GM21737 (cell line): ENCODE measurements around the gene AP3D1.

Experiments used
- ATAC-seq: cut with Tn5 transposase; IDR thresholded peaks from one replicate; pipeline ENCODE4 v1.9.1; 2021; ENCODE audit warnings: mild to moderate bottlenecking, moderate library complexity; ENCODE audit not compliant: unreplicated experiment

The AP3D1 gene

DNA sequence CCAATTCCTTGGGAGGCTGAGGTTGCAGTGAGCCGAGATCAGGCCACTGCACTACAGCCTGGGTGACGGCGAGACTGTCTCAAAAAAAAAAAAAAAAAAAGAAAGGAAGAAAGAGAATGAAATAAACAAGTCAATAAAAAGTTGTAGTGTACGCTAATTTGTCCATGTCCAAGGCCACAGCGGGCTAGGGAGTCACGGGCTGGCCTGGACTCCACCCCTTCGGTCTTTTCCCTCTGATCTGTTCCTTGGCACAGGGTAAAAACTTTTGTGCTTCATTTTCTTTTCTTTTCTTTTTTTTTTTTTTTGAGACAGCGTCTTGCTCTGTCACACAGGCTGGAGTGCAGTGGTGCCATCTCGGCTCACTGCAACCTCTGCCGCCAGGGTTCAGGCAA, 80.9 kb downstream of the AP3D1 start:
- no peak for ATAC-seq

DNA sequence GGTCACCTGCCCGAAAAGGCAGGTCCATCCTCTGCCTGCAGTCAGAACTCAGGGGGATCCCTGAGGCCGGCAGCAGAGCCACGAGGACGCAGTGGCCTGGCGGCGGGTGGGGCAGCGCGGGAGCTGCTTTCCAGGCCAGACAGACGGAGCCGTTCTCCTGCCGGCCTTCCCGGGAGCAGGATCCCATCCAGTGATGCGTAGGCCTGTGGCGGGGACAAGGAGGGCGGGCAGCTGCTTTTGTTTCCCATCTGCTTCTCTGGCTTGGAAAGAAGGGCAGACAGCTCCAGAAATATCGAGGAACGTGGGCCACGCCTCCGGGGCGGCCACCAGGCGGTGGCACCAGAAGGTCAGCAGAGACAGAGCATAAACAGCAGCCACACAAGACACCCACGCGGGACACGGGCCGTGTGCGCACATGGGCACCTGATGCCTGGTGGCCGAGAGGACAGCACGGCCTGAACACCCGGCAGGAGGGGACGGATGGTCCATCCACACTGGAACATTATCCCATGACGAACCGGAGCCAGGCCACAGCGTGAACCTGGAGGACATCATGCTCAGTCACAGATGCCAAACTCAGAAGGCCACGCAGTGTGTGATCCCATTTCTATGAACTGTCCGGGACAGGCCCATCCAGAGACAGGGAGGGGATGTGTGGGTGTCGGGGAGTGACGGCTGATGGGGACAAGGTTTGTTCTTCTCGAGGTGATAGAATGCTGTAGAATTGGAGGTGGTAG, 86.4 kb downstream of the AP3D1 start:
- no peak for ATAC-seq

GRCh38 chr19:2064395-2064787, 87.0 kb downstream of the AP3D1 start:
- ATAC-seq, result no peak

DNA sequence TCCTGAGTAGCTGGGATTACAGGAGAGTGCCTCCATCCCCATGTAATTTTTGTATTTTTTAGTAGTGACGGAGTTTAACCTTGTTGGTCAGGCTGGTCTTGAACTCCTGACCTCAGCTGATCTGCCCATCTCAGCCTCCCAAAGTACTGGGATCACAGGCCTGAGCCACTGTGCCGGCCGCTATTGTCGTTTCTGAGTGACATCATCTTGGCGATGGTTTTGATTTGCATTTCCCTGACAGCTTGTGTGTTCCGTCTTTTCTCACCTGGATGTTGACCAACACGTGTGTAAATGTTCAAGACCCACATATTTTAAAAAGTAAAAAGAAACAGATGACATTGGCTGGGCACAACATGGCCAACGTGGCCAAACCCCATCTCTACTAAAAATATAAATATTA, 87.5 kb downstream of the AP3D1 start:
- ATAC-seq, result no peak

GRCh38 chr19:2062770-2063169, 88.6 kb downstream of the AP3D1 start:
- ATAC-seq, result no peak

- no peak for ATAC-seq
Observed at GRCh38 chr19:2062389-2062729, 89.0 kb downstream of the AP3D1 start.

DNA sequence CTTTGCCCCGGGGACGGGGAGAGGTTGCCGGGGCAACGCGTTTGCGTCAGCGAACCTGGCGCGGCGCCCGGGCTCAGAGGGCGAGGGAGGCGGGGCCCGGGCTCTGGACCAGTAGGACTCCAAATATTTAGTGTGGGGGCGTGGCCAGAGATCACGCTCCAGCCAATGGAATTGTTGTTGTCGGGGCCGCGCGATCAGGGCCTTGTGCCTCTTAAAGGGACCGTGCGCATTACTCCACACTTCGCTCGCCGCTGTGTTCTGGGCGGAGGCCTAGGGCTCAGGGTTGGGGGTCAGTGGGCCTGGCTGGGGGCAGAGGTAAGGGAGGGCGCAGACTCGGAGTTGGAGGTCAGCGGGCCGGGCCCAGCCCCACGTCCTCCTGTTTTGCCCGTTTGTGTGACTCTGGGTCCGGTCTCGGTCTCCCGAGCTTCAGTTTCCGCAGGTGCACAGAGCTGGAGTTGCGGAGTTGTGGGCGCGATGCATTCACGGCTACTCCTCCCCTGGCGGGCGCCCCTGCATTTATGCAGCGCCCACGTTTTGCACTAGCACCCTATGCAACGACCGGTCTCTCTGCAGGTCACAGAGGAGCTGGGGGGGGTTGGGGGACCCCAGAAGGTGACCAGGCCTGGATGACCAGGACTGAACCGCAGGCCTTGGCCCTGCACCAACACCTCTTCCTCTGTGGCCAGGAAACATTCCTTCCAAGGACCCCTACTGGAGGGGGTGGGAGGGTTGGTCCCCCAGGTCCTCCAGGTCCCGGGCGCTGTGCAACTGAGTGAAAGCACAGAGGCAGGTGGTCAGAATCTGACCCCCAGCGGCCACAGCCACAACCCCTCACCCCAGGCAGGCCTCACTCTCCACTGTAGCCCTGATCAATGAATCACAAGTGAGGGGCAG, 89.6 kb downstream of the AP3D1 start:
- peak; percentile 63 for ATAC-seq

DNA sequence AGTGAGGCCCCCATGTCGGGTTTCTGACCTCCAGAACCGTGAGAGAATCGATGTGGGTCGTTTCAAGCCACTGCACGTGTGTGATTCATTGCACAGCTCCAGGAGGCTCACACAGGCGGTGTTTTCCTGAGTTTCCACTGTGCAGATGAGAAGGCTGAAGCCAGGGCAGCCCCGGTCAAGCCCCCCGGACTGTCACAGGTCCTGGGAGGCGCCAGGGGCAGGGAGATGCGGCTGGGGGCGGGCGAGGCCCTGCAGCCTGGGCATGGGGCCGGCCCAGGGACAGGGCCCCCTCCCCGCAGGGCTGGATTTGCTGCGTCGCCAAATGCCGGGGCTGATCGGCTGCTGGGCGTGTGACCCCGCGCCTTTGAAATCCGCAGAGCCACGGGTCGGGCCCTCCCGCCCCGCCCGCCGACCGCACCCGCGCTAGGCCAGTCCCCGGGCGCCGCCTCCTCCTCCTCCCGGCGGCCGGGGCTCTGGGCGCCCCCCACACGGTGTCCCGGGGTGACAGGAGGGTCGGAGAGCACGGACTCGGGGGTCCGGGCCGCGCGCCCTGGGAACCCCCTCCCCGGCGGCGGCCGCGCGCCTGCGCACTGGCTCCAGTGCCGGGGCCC, 90.4 kb downstream of the AP3D1 start:
- peak; percentile 16 for ATAC-seq

- ATAC-seq, result no peak
Observed at GRCh38 chr19:2059422-2060201, 91.8 kb downstream of the AP3D1 start.

GRCh38 chr19:2058570-2059421, 92.6 kb downstream of the AP3D1 start:
- no peak for ATAC-seq

DNA sequence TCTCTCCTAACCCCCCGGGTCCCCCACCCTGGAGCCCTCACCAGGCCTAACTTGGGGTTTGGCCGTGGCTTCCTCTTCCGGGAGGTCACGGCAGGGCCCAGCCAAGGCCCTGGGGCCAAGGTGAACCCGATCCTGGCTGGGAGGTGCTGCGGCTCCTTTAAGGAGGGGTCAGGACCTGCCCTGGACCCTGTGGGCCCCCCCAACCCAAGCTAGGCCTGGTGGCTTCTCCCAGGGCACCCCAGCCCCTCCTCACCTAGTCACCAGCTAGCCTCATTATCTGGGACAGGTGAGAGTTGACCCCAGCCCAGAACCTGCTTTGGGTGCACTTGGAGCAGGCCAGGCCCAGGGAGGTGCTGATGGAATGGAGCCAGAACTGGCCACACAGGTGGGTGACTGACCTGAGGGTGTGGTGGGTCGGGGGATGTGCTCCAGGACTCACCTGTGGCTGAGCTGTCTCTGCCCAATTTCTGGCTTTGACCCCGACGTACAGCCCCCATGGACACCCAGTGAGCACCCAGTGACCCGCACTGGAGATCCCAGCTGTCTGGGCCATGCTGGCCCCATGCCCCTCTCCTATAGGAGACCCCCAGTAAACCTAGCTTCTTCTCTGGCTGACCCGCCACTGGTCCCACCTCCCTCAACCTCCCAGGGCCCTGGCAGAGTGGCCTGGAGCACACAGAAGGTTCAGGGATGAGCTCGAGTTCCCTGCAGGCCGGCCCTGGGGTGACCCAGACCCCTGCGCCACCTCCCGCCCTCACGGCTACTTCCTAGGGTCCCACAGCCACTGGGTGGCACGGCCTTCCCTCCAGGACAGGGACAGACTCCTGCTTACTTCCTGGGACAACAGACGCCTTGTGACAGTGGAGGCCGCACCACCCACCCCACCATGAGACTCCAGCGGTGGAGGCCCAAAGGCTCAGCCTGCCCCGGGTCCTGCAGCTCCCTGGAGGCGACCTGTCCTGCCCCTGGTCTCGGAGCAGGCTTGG, 93.6 kb downstream of the AP3D1 start:
- no peak for ATAC-seq

DNA sequence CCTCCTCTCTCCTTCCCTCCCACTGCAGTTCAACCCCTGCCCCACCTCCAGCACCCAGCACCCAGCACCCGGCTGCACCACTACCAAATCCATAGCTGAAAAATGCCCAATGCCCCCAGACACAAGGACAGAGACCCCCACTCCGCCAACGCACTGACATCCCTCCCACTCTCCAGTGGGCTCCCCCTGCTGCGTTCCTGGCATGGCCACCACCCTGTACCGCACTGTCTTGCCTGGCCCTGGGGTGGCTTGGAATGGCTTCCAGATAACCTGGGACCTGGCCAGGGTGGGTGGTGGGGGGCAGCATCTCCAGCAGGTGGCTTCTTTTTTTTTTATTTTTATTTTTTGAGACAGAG, 94.6 kb downstream of the AP3D1 start:
- no peak for ATAC-seq

DNA sequence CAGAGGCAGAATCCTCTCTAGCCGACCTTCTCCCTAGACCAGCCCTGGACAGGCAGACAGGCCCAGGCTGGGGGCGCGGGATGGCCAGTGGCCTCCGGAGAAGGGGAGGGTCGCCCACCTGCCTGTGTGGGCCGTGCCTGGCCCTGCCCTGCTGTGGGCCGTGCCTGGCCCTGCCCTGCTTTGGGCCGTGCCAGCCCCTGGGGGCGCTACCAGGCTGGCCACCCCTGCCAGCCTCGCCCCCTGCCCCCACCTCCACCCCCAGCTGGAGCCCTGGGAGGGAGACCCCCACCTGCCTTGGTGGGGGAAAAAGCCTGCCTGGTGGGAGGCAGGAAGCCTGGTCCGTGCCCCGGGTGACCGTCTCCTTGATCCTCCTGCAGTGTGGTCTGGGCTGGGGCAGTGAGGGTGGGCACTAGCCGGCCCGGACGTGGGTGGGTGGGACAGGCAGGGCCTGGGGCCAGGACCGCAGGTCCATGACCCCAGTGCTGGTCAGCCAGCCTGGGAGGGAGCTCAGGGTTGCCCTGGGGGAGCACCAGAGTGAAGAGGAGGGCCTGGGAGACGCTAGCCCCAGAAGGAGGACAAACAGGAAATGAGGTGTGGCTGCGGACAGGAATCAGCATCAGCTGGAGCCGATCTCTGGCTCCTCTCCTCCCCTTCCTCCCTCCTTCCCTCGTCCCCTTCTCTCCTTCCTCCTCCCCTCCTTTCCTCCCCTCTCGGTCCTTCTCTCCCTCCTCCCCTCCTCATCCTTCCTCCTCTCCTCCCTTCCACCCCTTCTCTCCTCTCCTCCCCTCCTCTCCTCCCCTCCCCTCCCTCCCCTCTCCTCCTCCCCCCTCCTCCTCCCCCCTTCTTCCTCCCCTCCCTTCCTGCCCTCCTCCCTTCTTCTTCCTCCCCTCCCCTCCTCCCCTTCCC, 95.2 kb downstream of the AP3D1 start:
- ATAC-seq, result no peak

DNA sequence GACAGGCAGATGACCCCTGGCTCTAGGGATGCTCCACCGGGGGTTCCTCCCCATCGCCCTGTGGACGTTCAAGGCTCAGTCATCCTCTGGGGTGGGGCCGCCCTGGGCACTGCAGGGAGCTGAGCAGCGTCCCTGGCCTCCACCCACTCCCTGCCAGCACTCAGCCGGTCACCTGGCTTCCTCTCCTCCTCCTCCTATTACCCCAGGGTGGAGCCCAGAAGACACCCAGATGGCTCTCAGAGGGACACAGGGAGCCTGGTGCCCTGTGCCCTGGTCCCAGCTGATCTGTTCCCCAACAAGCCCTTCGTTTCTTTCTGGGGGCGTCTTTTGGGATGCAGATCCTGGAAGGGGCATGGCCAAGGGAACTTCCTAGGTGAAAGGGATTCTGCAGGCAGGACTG, 96.6 kb downstream of the AP3D1 start:
- ATAC-seq, result no peak

GRCh38 chr19:2053601-2054389, 97.6 kb downstream of the AP3D1 start:
- ATAC-seq, result no peak

DNA sequence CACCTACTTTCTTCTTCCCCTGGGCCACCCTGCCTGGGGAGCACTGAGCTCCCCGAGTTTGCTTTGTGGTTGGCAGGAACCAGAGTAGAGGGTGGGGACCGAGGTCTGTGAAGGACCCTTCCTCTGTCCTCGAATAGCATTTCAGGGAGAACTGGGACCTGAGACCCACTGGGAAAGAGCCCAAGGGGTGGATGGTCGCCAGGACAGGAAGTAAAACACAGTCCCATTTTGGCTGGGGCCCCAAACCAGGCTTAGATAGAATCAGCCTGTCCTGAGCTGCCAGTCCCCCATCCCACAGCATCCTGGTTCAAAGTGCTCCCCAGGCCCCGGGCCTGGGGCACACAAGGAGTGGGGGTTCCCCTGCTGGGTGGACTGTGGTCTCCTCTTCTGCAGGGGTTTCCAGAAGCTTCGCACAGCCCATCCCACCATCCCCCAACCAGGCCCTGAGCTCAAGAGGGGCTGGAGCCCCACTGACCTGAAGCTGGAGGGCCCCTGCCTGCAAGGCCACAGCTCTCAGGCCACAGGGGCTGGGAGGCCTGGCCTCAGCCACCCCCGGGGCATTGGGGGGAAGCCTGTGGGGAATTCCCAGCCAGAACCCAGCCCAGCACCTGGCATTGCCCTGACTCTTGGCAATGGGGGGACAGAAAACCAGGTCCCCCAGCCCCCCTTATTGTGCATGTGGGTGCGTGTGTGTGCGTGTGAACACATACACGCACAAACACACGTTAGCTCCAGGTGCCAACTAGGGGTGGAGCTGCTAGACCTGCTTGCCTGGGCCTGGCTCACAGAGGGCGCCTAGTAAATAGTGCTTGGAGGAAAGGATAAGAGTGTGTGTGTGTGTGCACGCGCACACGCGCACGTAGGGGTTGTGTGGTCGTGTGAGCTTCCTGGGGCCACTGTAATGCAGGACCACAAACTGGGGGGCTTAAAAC, 99.3 kb downstream of the AP3D1 start:
- peak; percentile 0 for ATAC-seq
